Skeletal muscle cell (primary cell): ENCODE measurements around the gene HJURP.
"Not testable (repeated sequence)": the region's sequence is repeated elsewhere in the genome, so short reads cannot be mapped to it uniquely, and the experiment has no call there.

Experiments used
- DNase-seq: peaks from one replicate; pipeline ENCODE4 v3.0.0-alpha.2; 2010; ENCODE audit warnings: low read depth
- H3K4me3 ChIP-seq: 2 replicates; pipeline ENCODE4 v1.5.1; 2011; ENCODE audit warnings: low read depth, mild to moderate bottlenecking, control low read depth, low read length, moderate library complexity

HJURP gene, protein sequence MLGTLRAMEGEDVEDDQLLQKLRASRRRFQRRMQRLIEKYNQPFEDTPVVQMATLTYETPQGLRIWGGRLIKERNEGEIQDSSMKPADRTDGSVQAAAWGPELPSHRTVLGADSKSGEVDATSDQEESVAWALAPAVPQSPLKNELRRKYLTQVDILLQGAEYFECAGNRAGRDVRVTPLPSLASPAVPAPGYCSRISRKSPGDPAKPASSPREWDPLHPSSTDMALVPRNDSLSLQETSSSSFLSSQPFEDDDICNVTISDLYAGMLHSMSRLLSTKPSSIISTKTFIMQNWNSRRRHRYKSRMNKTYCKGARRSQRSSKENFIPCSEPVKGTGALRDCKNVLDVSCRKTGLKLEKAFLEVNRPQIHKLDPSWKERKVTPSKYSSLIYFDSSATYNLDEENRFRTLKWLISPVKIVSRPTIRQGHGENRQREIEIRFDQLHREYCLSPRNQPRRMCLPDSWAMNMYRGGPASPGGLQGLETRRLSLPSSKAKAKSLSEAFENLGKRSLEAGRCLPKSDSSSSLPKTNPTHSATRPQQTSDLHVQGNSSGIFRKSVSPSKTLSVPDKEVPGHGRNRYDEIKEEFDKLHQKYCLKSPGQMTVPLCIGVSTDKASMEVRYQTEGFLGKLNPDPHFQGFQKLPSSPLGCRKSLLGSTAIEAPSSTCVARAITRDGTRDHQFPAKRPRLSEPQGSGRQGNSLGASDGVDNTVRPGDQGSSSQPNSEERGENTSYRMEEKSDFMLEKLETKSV

DNA sequence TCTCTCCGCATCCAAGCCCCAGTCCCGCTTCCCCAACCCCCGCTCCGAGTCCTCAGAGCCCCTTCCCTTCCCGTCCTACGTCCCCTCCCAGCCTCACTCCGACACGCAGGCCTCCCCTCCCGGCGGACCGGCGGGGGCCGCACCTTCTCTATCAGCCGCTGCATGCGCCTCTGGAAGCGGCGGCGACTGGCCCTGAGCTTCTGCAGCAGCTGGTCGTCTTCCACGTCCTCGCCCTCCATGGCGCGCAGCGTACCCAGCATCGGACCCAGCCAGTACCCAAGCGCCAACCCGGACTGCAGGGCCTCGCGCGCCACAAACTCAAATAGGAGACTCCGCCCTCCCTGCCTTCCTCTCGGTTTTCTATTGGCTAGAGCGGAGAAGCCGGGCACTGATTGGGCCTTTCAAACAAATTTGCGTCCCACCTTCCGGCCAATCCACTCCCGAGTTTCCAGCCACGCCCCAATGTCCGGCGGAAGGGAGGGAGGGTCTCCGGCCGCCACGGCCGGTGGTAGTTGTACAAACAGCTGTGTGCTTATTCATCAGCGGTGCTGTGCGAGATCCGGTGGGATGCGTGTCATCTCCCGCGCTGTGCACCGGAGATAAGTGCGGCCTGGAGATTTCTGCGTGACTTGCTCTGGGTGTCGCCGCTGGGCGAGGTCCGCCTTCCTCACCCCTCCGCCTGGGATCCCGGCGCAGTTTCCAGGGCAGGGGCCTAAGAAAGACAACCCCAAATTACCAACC lies at the start of gene HJURP:
TSS of gene HJURP (minus strand) at position 295 of the 741 bp plus-strand sequence. CDS start at position 260, 35 bp downstream.
- peak; percentile 83 for DNase-seq
- peak within 1 kb of the TSS; percentile 97 for H3K4me3 ChIP-seq

DNA sequence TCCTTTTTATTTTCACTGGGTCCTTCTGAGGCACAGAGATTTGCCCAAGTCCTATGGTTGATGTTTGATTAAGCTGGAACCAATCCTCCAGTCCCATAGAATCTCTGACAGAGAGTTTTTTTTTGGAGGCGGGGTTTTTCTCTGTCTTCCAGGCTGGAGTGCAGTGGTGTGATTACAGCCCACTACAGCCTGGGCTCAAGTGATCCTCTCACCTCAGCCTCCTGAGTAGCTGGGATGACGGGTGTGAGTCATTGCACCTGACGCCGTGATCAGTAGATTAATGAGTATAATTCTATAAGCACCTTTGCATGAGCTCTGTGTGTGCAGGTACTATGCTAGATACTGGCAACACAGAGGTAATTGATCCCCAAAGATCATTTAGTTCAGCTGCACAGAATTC lies 47.5 kb upstream of the HJURP start:
- no peak for DNase-seq
- H3K4me3 ChIP-seq, result no peak overlapping the region

DNA sequence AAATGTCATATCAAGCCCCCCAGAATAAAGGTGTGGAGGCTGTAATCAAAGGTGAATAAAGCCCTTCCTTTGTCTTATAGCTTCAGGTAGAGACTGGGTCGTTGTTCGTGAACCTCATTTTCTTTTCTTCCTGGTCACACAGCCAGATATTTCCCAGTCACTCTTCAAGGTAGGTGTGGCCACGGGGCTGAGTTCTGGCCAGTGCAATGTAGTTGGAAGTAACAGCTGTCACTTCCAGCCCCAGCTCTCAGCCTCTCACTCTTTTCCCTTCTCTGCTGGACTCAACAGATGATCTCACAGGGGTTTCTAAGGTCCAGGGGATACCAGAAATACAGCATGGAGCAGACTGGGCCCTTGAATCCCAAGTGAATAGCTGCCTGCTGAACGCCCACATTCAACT lies 47.0 kb upstream of the HJURP start:
- no peak for DNase-seq
- H3K4me3 ChIP-seq, result no peak overlapping the region

DNA sequence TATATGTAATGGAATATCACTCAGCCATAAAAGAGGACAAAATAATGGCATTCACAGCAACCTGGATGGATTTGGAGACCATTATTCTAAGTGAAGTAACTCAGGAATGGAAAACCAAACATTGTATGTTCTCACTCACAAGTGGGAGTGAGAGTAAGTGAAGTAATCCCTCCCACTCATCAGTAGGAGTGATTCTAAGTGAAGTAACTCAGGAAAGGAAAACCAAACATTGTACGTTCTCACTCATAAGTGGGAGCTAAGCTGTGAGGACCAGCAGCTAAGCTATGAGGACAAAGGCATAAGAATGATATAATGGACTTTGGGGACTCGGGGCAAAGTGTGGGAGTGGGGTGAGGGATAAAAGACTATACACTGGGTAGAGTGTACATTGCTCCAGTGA lies 41.9 kb upstream of the HJURP start:
- DNase-seq, H3K4me3 ChIP-seq: not testable (repeated sequence)

DNA sequence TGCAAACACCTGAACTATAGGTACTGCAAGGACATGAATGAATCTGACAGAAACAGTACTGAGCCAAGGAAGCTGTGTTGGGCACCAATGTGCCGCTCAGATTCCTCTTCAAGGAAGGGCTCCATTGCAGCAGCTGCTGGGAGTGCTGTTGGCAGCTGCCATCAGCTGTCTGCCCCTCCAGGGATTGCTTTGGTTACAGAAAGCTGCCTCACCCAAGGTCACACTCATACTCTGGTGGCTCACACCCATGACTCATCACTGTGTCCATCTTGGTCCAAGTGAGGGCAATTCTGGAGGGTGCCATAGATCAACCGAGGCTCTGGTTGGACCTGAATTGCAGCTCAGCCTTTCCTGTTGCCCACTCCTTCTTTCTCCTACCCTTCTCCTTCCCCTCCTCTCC lies 38.5 kb upstream of the HJURP start:
- no peak for DNase-seq
- no peak overlapping the region for H3K4me3 ChIP-seq

DNA sequence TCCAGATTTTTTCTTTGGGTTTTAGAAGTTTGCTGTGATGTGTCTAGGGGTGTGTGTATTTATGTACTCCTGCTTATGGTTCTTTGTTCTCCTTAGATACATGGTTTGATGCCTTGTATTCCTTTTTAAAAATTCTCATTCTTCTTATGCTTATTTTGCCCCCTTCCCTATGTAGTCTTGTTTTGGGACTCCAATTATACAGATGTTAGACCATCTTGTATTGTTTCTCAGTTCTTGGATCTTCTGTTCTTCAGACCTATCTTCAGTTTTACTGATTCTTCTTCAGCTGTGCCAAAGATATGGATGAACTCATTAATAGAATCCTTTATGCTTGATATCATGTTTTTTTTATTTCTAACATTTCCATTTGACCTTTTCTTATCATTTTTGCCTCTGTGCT lies 28.0 kb upstream of the HJURP start:
- no peak for DNase-seq
- no peak overlapping the region for H3K4me3 ChIP-seq

DNA sequence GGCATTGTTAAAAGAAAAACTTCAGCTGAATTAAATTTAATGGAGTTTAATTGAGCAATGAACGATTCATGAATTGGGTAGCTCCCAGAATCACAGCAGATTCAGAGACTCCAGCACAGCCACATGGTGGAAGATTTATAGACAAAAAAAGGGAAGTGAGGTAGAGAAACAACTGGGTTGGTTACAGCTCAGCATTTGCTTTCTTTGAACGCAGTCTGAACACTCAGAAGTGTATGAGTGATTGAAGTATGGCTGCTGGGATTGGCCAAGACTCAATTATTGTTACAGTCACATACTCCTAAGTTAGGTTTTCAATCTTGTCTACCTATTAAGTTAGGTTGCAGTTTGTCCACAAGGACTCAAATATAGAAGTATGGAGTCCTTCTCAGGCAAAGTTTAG lies 17.8 kb upstream of the HJURP start:
- not testable (repeated sequence) for DNase-seq

DNA sequence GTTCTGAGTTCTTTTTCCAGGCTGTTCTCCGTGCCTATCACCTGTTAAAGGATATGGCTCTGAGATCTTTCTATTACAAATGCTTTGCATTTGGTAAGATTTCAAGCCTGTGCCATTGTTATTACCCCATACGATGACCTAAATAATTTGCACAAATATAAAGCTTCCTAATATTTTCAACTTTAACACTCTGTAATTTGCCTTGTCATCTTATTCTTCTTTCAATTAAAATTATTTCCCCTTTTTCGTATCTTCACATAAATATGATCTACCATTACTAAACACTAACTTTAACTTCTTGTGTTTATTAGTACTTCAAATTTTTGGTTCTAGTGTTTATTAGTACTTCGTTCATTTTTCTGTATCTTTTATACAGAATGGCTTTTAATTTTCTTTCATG lies 17.1 kb upstream of the HJURP start:
- no peak for DNase-seq
- no peak overlapping the region for H3K4me3 ChIP-seq

More for the DNA sequence above, 17.8 kb upstream of the HJURP start:
- H3K4me3 ChIP-seq, result not testable (repeated sequence)

DNA sequence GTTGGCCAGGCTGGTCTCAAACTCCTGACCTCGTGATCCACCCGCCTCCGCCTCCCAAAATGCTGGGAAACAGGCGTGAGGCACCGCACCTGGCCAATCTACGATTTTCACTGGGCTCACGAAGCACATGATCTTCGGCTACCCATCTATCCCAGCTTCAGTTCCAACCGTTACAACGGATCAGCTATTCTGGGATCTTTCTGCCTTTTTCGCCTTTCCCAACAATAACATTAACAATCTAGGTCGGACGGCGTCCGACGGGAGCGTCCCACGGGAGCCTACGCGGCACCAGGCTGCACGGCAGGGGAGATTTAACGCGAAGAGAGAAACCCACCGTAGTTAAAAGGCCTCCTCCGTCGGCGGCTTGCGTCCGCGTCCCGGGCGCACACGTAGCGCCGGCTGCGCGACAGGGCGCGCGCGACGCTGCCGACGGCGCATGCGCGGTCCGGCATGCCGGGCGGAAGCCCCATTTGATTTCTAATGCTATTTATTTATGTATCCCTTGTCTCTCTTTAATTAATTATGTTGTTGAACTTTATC lies 13.7 kb upstream of the HJURP start, which contains the start of gene MSL3B:
TSS of gene MSL3B (minus strand) at position 394 of the 540 bp plus-strand sequence.
- H3K4me3 ChIP-seq, result peak within 1 kb of the TSS; percentile 68
- DNase-seq, result no peak

DNA sequence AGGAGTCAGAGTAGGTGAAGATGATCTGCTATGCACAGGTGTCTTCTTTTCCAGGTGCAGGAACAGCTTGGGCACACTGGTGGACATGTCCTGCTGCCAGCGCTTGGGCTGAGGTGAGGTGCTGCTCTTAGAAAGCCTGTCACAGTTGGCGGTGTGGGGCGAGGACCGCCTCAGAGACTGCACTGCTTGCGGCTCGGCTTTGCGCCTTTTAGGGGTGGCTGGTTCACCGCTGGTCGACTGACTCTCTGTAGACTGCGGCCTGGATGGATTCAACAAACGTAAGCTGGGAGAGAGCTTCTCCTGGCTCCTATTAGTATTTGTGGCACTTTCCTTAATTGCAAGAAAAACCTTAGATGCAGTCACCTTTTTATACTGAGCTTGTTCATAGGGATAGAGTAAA lies 12.1 kb upstream of the HJURP start:
- DNase-seq, result no peak
- no peak overlapping the region for H3K4me3 ChIP-seq

DNA sequence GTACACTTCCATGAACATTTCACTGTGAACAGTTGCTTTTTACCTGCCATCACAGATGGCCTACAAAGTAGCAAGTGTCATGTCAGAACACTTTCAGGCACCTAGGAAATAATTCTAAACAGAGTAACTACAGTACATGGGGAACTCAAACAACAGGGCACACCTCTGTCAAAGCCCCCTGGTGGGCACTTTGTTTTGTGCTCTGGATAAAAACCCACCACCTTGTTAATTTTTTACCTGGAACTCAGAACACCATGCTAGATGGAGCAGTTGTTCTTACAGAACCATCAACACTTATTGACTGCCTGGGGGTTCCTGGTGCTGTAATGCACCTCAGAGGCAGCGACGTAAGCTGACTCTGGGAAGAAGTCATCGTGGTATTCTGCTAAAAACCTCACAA lies 11.5 kb upstream of the HJURP start:
- H3K4me3 ChIP-seq, result no peak overlapping the region
- DNase-seq, result no peak

DNA sequence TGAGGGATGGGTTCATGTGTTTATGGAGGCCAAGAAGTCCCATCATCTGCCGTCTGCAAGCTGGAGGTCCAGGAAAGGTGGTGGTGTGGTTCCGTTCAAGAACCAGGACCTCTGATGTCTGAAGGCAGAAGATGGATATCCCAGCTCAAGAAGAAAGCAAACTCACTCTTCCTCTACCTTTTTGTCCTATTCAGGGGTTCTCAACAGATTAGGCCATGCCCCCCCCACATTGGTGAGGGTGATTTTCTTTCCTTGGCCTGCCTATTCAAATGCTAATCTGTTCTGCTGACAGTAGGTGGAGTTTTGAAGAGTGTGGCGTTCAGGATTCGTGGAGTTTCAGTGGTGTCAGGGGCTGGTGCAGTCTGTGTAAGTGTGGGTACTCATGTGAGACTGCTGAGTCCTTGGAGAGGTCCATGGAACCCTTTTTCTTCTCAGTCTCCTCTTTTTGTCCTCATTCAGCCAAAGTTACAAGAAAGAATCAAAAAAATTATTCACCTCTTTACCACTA lies 8.0 kb upstream of the HJURP start:
- no peak for DNase-seq

DNA sequence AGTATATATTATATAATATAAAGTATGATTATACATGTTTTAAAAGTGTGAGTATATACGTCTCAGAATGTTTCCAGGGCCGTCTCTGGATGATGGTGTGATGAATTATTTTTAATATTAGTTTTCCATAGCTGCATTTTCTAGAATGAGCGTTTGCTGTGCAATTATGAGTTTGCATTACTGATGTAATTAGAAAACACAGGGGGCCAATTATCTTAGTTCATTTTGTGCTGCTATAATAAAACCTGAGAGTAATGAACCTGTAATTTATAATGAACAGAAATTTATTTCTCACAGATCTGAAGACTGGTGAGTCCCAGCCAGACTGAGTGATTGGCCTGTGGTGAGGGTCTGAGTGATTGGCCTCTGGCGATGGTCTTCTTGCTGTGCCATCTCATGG lies 4.0 kb upstream of the HJURP start:
- no peak for DNase-seq
- no peak overlapping the region for H3K4me3 ChIP-seq

More for the DNA sequence above, 8.0 kb upstream of the HJURP start:
- no peak overlapping the region for H3K4me3 ChIP-seq

DNA sequence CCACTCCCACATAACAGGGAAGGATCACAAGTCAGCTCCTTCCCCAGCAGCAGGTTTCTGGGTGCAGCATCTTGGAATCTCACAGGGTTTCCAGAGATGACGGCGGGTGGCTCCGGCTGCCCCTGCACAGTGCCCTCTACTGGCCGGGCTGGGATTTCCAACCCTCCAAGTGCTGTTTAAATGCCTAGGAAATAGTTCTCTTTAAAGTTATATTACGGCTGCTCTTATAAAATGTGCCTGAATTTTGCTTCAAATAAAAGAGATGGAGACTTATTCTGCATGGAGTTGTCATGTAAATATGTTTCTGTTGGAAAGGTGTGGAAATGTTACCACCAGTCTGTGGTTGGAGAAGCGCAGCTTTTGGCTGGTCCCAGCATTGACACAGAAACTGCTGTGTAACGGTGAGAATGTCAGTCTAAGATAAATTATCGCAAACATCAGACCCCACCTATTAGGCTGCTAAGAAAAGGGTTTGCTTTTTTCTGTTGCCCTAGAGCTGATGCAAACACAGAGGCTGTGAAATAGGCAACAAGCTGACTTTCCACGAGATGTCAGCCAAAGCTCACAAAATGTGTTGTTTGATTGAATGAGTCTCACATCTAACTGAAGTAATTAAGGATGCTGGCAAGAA lies 3.3 kb upstream of the HJURP start:
- H3K4me3 ChIP-seq, result no peak overlapping the region
- no peak for DNase-seq

DNA sequence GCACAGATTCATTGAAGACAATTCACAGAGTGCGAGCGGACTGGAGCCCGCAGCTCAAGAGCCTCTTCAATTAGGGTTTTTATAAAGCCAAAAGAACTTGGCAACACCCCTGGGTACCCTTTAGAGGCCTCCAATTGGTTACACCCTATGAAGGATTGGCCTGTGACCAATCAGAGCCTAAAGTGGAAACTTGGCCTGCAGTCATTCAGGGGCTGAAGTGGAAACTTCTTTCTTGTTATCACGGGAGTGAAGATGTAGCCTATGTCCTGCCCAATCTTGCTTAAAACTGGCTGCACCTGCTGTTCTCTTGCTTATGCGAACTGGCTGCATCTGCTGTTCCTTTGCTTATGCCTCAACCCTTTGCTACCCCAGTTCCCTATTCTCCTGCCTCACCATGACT lies 1.8 kb upstream of the HJURP start:
- DNase-seq, result no peak
- no peak overlapping the region for H3K4me3 ChIP-seq

DNA sequence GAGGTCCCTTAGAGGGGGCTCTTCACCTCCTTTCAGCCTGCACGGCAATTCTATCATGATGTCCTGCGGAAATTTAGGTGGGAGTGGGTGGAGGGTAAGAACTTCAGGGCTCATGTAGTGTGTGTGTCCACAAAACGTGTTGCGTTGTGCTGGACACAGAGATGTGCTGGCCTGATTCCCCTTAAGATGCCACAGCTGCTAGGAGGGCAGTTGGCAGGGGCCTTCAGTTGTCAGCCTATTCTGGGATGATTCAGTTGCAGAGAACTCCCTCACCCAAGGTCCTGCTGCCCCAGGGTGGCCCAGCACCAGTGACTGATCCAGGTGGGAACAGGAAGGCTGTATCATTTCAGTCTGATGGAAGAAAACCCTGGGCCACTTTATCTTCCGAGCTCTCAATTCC lies 1.0 kb upstream of the HJURP start:
- no peak for DNase-seq
- H3K4me3 ChIP-seq, result no peak overlapping the region

DNA sequence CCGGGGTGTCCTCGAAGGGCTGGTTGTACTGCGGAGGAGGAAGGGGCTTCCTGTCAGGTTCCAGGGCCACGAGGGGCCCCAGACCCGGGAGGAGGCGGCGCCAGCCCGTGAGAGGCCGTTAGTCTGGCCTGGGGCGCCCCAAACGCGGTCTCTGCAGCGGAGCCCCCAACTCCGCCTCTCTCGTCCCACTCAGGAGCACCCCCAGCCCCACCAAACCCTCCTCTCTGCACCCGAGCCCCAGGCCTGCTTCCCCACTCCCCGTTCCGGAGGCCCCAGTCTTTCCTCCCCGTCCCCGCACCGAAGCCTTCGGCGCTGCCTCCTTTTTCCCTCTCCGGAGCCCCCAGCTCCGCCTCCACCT lies 473 bp downstream of the HJURP start:
- DNase-seq, result no peak
- peak overlapping the region; percentile 97 for H3K4me3 ChIP-seq

DNA sequence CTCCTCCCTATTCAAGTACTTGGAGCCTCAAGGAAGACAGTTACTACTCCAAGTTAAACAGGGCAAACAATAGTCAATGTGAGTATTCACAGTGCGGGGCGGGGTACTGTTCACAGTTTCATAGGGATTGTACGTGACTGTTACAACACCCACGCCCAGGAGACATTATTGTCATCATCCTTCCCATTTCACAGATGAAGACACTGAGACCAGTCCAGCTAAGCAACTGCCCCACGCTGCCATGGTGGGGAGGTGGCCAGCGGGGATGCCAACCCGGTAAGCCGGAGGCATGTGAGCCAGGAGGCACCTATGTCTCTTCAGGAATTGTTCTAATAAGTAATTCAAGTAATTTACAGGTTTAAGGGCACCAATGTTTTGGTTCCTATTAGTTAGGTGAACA lies 982 bp downstream of the HJURP start:
- peak overlapping the region; percentile 97 for H3K4me3 ChIP-seq
- DNase-seq, result no peak

DNA sequence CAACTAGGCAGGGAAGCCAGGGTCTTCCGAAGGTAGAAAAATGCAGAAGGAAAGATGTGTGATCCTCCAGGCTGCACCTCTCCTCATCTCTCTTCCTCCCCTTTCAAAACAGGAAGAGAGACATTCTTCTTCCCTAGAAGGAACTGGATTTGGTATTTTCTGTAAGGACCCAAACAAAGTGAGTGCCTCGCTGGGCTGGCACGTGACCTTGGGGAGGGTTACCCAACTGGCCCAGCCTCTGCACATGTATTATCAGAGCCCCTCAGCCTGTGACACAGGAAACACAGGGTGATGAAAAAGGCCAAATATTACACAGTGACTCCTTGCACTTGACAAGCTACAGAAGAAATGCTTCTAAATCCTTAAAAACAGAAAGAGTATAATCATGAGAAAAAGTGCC lies 2.3 kb downstream of the HJURP start:
- no peak overlapping the region for H3K4me3 ChIP-seq
- no peak for DNase-seq
